ENCODE measurements around the gene RFX6.
A peak's percentile ranks its signal among the peaks of the same experiment; 100 is the strongest.

RFX6 gene

GRCh38 chr6:116971959-116972358, 94.9 kb downstream of the RFX6 start:
- DNase-seq: peak; percentile 78

DNA sequence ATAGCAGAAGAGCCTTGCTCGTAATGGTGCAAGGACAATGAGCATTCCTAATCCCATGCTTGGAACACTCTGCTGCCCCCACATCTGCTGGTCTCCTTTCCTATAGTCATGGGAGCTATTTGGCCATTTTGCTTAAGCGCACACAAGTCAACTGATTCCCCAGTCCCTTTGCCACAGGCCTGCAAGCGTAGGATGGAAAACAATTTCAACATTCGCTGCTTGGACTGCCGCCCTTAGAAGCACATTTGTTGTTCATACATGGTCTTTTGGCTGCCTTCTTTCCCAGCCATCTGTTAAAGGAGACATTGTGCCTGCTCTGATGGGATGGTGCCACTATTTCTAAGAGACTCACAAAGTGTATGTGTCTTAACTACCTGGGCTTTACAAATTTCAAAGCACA, 96.9 kb downstream of the RFX6 start:
- no peak for DNase-seq

- no peak for DNase-seq
These were observed 97.7 kb downstream of the RFX6 start for GRCh38 chr6:116974526-116975316.

DNA sequence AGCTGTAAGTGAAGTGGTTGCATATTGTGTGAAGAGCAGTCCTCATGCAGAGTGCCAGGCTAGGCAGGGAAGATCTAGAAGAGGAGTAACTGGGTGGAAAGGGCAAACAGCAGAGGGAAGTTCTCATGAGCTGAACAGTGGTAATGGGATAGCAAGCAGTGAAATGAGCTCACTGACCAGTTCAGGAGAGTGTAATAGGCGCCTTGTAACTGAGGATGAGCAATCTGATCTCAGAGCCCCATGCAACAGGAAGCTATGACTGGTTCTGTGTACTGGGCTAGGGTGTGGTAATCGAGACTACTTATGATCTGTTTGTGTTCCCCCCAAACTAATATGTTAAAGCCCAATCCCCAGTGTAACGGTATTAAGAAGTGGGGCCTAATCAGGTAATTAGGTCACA, 98.6 kb downstream of the RFX6 start:
- DNase-seq: no peak

DNA sequence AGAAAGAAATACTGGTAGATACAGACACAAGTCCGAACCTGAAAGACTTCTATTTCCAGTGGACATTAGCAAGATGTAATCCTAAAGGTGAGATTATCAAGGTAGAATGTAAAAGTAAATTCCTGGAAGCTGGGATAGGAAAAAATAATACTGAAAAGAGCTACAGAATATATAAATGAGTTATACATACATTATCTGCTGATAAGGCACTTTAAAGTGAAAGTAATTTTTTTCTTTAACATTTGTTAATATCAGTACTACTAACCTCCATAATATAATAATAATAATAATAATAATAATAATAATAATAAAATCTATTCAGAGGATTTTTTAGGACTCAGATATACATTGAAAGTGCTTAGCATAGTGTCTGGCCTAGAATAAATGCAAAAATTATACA, 102.5 kb downstream of the RFX6 start:
- DNase-seq: no peak
